Inflammatory macrophage treated with lipopolysaccharide for 4 hours (primary cell): ENCODE measurements around the gene PTPRR.

ENCODE experiments used
- DNase-seq: peaks from one replicate; pipeline ENCODE4 v3.0.0-alpha.2; 2020

Gene PTPRR

GRCh38 chr12:70920251-70920851 lies at the start of gene PTPRR:
TSS of gene PTPRR (minus strand) at chr12:70920738. CDS start at chr12:70920390, 348 bp downstream.
- DNase-seq, result no peak

DNA sequence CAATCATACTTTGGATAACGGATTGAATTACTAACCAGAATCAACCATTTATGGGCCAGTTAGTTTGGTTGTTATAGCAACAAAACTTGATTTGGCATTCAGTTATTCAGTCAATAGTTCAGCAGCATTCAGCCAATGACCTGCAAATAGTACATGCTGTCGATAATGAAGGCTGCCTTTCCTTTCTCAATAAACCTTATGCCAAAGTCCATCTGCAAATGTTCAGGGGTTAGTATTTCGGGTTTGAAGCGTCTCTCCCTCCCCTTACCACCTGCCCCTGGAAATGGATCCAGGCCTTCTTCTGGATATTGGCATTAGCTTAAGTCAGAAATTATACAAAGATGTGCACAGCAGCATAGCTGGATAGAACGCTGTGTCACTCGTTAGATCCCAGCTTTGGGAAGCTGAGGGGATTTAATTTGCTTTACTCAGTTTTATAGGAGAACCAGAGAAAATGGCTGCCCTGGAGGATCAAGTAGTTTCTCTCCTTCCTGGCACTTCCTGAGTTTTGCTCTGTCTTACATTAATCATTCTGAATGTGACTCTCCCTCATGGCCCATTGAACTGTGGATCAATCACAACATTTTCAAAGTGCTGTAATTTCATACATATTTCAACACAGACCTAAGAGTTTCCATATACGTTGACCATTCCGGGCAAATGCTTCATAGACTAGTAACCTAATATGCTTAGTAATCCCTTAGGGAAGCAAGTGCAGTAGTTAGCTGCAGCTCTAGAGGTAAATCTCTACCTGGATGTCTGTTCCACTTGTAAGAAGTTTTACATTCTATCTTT lies 46.7 kb upstream of the PTPRR start:
- DNase-seq, result no peak

DNA sequence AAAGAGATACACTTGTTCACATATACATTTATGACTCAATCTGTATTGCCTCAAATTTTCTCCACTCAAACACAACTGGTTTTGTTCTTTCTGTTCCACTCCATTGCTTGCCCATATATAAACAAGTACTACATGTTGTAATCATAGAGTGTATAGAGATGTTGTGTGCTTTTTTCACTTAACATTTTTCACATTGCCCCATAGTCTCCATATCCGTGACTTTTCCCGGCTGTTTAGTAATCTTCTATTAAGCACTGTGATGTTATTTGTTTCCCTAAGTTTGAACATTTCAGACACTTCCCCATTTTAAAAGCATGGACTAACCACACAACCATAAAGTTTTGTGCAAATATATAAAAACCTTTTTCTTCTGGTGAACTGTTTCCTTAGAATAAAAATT lies 45.5 kb upstream of the PTPRR start:
- no peak for DNase-seq

GRCh38 chr12:70964867-70965510 lies 44.5 kb upstream of the PTPRR start:
- no peak for DNase-seq

DNA sequence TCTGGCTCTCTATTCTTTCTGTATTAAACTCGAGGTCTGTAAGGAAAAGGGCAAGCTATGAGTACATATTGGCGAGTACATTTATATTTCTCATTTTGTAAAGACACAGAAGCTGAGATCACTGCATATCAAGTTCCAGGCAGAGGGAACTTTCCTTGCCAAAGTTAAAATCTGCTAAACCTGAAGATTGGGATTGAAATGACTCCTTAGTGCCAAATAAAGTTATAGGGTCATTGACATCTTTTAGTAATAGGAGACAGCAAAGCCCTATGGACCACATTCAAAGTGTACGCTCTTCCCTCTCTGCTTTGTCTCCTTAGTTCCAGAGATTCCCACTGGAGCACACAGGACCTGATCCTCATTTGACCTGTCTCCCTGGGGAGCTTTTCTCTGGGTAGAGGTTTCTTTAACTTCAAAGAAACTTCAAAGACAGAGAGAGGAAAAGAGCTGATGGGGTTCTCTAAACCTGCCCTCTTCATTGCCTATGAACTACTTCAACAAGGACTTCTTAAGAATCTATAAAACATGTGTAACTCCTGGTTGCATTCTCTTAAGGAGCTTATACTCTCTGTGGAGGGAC lies 42.6 kb upstream of the PTPRR start:
- DNase-seq, result no peak

DNA sequence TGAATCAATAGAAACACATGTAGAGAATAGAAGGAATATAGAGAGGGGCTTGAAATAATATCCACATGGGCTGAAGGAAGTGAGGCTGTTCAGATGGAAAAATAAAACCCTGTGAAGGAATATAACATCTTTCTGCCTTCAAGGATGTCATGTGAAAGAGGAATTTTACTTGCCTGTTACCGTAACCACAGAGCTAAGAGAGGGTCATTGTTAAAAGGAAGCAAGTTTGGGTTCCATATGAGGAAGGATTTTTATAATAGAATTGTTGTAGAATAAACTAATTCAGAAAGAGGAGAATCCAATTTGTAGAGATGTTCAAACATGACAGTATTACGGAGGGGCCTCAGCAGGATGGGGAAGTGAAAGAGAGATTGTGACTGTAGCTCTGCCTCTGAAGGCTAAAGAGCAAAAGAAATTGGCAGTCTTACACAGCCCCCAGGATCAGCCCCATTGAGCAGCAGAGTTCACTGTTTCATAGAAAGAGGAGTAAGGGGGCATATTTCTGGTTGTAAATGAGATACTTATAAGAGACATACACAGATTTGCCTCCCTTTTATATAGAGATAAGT lies 41.8 kb upstream of the PTPRR start:
- no peak for DNase-seq

DNA sequence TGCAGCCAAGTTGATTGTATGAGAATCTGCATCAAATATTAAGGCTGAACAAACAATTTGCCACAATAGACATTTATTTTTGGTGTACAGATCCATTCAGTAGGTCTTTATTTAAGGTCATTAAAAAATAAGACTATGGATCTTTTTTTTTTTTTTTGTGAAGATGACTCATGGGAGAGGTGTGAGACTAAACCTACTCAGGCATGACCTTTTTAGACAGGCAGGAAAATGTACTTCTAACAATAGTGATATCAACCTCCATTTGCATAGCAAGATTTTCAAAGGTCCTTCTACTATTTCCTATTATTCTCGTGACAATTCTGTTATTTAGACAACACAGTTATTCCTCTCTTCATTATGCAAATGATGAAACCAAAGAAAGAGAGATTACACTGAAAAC lies 39.9 kb upstream of the PTPRR start:
- DNase-seq, result no peak

DNA sequence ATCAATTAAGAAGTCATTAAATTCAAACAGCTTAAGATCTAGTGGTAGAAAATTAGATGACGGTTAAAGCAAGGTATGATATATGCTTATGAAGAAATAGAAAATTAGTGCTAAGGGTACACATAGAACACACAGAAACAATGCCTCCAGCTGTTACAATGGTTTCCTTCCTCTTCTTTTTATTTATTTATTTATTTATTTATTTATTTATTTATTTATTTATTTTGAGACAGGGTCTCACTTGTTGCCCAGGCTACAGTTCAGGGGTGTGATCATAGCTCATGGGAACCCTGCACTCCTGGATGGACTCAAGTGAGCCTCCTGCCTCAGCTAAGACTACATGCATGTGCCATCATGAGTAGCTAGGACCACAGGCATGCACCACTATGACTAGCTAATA lies 34.9 kb upstream of the PTPRR start:
- DNase-seq, result no peak

- DNase-seq, result no peak
These were observed 29.9 kb upstream of the PTPRR start for GRCh38 chr12:70950451-70950850.

- no peak for DNase-seq
These were observed 28.4 kb upstream of the PTPRR start for GRCh38 chr12:70948976-70949336.

- no peak for DNase-seq
These were observed 27.9 kb upstream of the PTPRR start for GRCh38 chr12:70948236-70948975.

DNA sequence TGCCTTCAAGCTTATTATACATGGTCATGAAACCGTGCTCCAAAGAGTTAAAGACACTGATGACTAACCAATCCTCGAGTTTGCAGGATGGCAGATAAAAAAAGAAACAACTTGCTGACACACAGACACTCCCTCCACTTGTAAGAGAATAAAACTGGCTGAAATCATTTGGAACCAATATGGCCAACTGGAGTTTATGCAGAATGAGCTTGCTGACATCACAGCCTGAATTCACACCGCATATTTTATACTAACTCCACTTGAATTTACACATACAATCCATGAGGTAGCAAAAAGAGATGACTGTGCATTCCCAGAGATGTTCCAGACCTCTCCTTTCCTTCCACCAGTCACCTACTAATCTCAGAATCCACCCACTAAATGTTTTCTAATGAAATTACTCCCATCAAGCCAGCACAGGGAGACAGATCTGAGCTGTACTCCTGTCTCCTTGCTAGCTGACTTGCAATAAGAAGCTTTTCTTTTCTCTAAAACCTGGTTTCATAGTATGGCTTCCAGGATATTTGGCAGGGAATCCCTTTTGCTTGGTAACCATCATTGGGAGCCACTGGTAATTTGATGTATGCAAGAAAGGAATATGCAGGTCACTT lies 15.8 kb upstream of the PTPRR start:
- DNase-seq, result no peak

DNA sequence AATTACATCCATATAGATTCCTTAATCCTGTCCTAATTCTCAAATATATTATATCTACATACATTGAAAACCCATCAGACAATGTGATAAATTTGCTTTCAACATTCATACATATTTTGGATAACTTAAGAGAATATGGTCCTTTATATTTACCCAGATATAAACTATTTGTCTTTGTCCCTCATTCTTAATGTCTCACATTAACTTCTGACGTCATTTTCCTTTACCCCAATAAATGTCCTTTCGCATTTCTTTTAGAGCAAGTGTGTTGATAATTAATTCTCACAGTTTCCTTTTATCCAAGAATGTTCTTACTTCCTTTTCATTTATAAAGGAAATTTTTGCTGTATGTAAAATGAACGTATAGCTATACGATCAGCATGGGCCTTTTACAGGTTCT lies 12.6 kb upstream of the PTPRR start:
- DNase-seq, result no peak

GRCh38 chr12:70929029-70929428 lies 8.5 kb upstream of the PTPRR start:
- DNase-seq, result no peak

DNA sequence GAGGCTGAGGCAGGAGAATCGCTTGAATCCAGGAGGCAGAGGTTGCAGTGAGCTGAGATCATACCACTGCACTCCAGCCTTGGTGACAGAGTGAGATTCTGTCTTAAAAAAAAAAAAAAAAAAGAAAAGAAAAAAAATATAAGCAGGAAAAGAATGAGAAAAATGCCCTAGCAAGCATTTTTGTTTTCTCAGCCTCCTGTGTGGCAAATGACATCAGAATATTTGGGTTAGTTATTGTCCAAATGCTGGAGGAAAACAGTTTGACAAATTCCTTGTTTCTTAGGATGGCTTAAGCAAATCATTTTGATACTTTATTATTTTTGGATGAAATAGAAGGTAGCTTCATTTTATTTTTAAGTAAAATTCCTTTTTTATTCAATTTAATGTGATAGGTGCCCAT lies 7.5 kb upstream of the PTPRR start:
- DNase-seq, result no peak

DNA sequence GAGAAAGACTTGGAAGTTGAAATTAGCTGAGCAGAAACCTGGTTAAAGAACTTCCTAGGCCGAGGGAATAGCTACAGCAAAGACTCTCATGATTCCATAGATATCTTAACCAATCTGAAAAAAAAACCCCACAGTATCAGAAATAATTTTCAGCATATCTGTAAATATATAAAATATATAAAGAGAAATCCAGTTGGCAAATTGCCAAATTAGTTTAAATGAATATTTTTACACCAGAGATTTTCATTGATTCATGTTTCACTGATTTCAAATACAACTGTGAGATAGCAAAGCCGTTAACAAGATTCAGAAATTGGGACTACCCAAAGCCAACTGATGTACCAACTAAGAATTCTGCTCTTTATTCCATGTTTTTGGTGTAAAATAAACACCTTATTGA lies 6.8 kb upstream of the PTPRR start:
- DNase-seq, result no peak

DNA sequence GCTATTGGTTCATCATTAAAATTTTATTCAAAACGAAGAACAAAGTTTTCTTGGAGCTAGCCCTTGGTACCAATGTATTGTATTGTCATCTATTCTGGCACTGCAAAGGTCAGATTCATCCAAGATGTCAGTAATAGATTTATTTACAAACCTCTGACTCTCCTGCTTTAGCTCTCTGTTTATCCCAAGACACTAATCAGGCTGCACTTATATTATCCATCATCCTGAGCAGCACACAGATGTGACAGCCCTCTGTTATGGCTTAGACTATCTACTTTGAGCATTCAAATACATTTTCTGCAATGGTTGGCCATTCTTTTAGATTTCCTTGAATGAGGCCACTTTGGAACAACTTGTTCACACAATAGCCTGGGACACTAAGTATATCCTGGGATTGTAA lies 5.0 kb upstream of the PTPRR start:
- no peak for DNase-seq

GRCh38 chr12:70920891-70921290 lies 353 bp upstream of the PTPRR start:
- no peak for DNase-seq

DNA sequence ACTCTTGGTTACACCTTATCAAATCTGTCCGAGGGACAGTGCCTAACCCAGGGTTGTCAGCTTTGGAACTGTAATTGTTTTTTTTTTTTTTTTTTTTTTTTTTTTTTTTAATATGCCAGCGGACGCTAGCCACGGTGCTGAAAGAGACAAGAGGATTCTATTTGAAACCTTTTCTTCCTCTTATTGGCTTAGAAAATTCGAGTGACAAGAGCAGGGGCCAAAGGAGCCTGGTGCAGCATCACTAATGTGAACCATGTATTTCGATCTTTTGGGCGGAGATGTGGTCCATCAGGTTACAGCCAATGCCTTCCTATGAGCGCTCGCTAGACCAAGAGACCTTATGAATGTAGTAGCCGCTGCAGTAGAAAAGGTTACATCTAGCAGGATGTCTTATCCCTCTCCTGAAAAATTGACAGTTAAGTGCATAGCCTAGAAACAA lies 922 bp downstream of the PTPRR start:
- no peak for DNase-seq

DNA sequence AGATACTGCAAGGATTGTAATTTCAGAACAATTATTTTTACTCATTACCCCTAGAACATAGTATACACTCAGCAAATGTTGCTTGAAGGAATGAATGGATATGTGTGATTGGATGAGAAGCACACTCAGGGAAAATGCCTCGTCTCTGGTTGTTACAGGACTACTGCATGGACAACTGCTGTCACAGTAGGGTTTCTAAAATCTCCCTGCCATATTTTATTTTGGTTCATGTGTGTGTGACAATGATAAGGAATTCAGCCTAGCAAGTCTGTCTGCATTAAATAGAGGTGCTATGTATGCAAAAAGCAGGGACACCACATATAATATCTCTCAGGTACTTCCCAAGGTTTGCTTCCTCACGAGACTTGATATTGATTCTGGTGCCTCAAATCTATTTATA lies 1.4 kb downstream of the PTPRR start:
- DNase-seq, result no peak

GRCh38 chr12:70918321-70918720 lies 2.2 kb downstream of the PTPRR start:
- DNase-seq, result no peak

DNA sequence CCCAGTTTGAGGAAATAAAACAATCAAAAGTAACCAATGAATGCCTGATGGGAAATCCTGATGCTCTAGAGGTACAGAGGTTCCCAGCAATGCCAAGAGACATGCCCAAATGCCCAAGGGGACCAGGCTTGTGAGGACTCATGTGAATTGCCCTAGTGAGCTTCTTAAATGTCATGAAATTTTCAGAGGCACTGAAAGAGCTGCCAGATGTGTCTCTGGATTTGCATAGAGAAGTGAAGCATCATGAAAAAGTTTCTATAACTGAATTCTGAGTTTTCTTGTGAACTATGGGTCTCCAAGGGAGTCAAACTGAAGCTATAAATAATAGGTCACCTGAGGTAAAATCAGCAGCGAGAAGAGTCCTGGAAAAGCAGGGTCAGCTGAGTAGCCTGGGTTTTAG lies 9.9 kb downstream of the PTPRR start:
- no peak for DNase-seq
